K562 (cell line): Measurements from ENCODE around the gene DLX2.

Experiments used
- GATAD2A ChIP-seq: fragments of 450-650 bp; IDR thresholded peaks from 2 replicates; pipeline ENCODE4 v1.6.1; 2017
- HNRNPH1 ChIP-seq: fragments of 200-400 bp; formaldehyde crosslinking; optimal IDR thresholded peaks from 2 replicates; pipeline ENCODE3; 2017; ENCODE audit warnings: low read depth, mild to moderate bottlenecking, low read length, moderate library complexity
- KLF16 ChIP-seq: IDR thresholded peaks from 2 replicates; pipeline ENCODE4 v1.6.1; 2016; ENCODE audit warnings: antibody characterized with exemption
- NR3C1 ChIP-seq: sonication (generic); formaldehyde crosslinking; IDR thresholded peaks from 2 replicates; pipeline ENCODE4 v1.8.1; 2022; ENCODE audit warnings: missing genetic modification reagents
- POLR2A ChIP-seq: fragments of 450-650 bp; conservative IDR thresholded peaks from 2 replicates; pipeline ENCODE4 v1.6.1; 2016
- SAP30 ChIP-seq: fragments of 200-600 bp; sonication (generic); IDR thresholded peaks from 2 replicates; pipeline ENCODE4 v1.6.1; 2012; ENCODE audit warnings: borderline replicate concordance, low read depth, mild to moderate bottlenecking, moderate library complexity, low read length, control low read depth, inconsistent platforms; ENCODE audit not compliant: insufficient read depth, poor library complexity, severe bottlenecking
- TEAD1 ChIP-seq, 2 experiments: fragments of 450-650 bp in 1 of 2; sonication (generic) in 1 of 2; formaldehyde crosslinking; IDR thresholded peaks; 2 replicates each; pipeline versions ENCODE4 v1.4.0 to v1.8.0; 2020 to 2022; ENCODE audit warnings: mild to moderate bottlenecking in 2 of 2, missing genetic modification reagents in 1 of 2
- ZNF436 ChIP-seq: fragments of 250-450, 450-650 bp; sonication (Bioruptor Pico); formaldehyde crosslinking; IDR thresholded peaks from 2 replicates; pipeline ENCODE4 v1.7.0; 2020; ENCODE audit warnings: mild to moderate bottlenecking
- ZNF740 ChIP-seq, 3 experiments: fragments of 200-800 bp in 1 of 3; sonication (Bioruptor generic) in 1 of 3; sonication (generic) in 1 of 3; formaldehyde crosslinking in 1 of 3; IDR thresholded peaks; 2 replicates each; pipeline versions ENCODE4 v1.6.1 to v1.8.0; 2016 to 2022; ENCODE audit warnings: mild to moderate bottlenecking in 2 of 3, missing compliant biosample characterization in 2 of 3, missing genetic modification characterization in 2 of 3, missing genetic modification reagents in 1 of 3

- TF ChIP-seq POLR2A (no peak), SAP30 (no peak), HNRNPH1 (no peak), GATAD2A (no peak), KLF16 (no peak), NR3C1 (no peak), ZNF436 (CRISPR knock-in tag) (no peak), ZNF740 (CRISPR knock-in tag; IDR thresholded peaks at IDR 0.05) (no peak), ZNF740 (tag; IDR thresholded peaks at IDR 0.05) (no peak), TEAD1 (CRISPR knock-in tag; IDR thresholded peaks at IDR 0.05) (no peak)
Observed at GRCh38 chr2:172135446-172135845, 32.7 kb upstream of the DLX2 start.
